HEK293 (cell line): ENCODE measurements around the gene CILP.

ENCODE experiments used
- CTCF ChIA-PET: fragments of 350-600 bp; formaldehyde crosslinking; extraction: SDS; loops from one replicate; lab custom pipeline; 2021; ENCODE audit warnings: antibody characterized with exemption; lab: Yijun Ruan, JAX
- POLR2A ChIA-PET: fragments of 300-600 bp; formaldehyde crosslinking; extraction: SDS; loops from one replicate; lab custom pipeline; 2020; ENCODE audit warnings: antibody characterized with exemption, inconsistent platforms; lab: Yijun Ruan, JAX
- H3K27ac ChIP-seq: fragments of 200-500 bp; sonication (Bioruptor generic); 2 replicates; pipeline ENCODE4 v1.5.1; 2014; ENCODE audit warnings: low read depth, low read length, control low read depth, inconsistent platforms; ENCODE audit errors: extremely low read depth
- H3K36me3 ChIP-seq, 2 experiments: fragments of 200-500 bp in 1 of 2; sonication (Bioruptor generic) in 1 of 2; 1 replicate in 1 of 2; 2 replicates in 1 of 2; pipeline ENCODE4 v1.5.1; 2014 to 2017; ENCODE audit warnings: inconsistent platforms in 2 of 2, low read length in 2 of 2; ENCODE audit not compliant: control insufficient read depth in 2 of 2, insufficient read depth in 1 of 2
- H3K4me1 ChIP-seq: fragments of 200-500 bp; sonication (Bioruptor generic); 2 replicates; pipeline ENCODE4 v1.5.1; 2014; ENCODE audit warnings: mild to moderate bottlenecking, low read length, inconsistent platforms; ENCODE audit not compliant: control insufficient read depth, insufficient read depth
- H3K4me3 ChIP-seq: 2 replicates; pipeline ENCODE4 v1.5.1; 2011; ENCODE audit warnings: low read depth, mild to moderate bottlenecking, control low read depth, low read length, moderate library complexity
- H3K9me3 ChIP-seq: fragments of 200-500 bp; sonication (Bioruptor generic); 2 replicates; pipeline ENCODE4 v1.5.1; 2014; ENCODE audit warnings: low read depth, low read length, inconsistent platforms; ENCODE audit not compliant: control insufficient read depth, insufficient read depth
- ATF2 ChIP-seq: fragments of 450-650 bp; formaldehyde crosslinking; IDR thresholded peaks from 2 replicates; pipeline ENCODE4 v1.5.1; 2016; ENCODE audit warnings: missing biosample characterization, missing genetic modification characterization, low read depth
- KLF1 ChIP-seq: fragments of 450-650 bp; formaldehyde crosslinking; IDR thresholded peaks from 2 replicates; pipeline ENCODE4 v1.5.1; 2016; ENCODE audit warnings: missing biosample characterization, missing genetic modification characterization
- PRDM6 ChIP-seq: fragments of 450-650 bp; formaldehyde crosslinking; IDR thresholded peaks from 2 replicates; pipeline ENCODE4 v1.5.1; 2017; ENCODE audit warnings: missing biosample characterization, missing genetic modification characterization
- SP7 ChIP-seq: fragments of 450-650 bp; formaldehyde crosslinking; IDR thresholded peaks from 2 replicates; pipeline ENCODE4 v1.5.1; 2016; ENCODE audit warnings: missing biosample characterization, missing genetic modification characterization
- ZBTB17 ChIP-seq: fragments of 450-650 bp; formaldehyde crosslinking; IDR thresholded peaks from 2 replicates; pipeline ENCODE4 v1.5.1; 2016; ENCODE audit warnings: missing biosample characterization, missing genetic modification characterization
- ZEB2 ChIP-seq: fragments of 450-650 bp; formaldehyde crosslinking; IDR thresholded peaks from 2 replicates; pipeline ENCODE4 v1.5.1; 2016; ENCODE audit warnings: missing biosample characterization, missing genetic modification characterization
- ZFP69B ChIP-seq: fragments of 450-650 bp; formaldehyde crosslinking; IDR thresholded peaks from 2 replicates; pipeline ENCODE4 v1.5.1; 2016; ENCODE audit warnings: missing biosample characterization, missing genetic modification characterization
- ZNF174 ChIP-seq: fragments of 450-650 bp; formaldehyde crosslinking; IDR thresholded peaks from 2 replicates; pipeline ENCODE4 v1.5.0; 2017; ENCODE audit warnings: missing biosample characterization, mild to moderate bottlenecking, missing genetic modification characterization
- ZNF211 ChIP-seq: fragments of 450-650 bp; formaldehyde crosslinking; IDR thresholded peaks from 2 replicates; pipeline ENCODE4 v1.5.1; 2016; ENCODE audit warnings: low read depth, missing biosample characterization, missing genetic modification characterization
- ZNF214 ChIP-seq: fragments of 450-650 bp; formaldehyde crosslinking; IDR thresholded peaks from 2 replicates; pipeline ENCODE4 v1.5.1; 2017; ENCODE audit warnings: missing biosample characterization, mild to moderate bottlenecking, missing genetic modification characterization, borderline replicate concordance
- ZNF223 ChIP-seq: fragments of 450-650 bp; formaldehyde crosslinking; IDR thresholded peaks from 2 replicates; pipeline ENCODE4 v1.5.1; 2016; ENCODE audit warnings: missing biosample characterization, missing genetic modification characterization
- ZNF335 ChIP-seq: fragments of 450-650 bp; formaldehyde crosslinking; conservative IDR thresholded peaks from 2 replicates; pipeline ENCODE4 v1.5.1; 2016; ENCODE audit warnings: missing biosample characterization, missing genetic modification characterization
- ZNF354C ChIP-seq: fragments of 450-650 bp; formaldehyde crosslinking; IDR thresholded peaks from 2 replicates; pipeline ENCODE4 v1.5.1; 2016; ENCODE audit warnings: missing biosample characterization, missing genetic modification characterization, low read depth, borderline replicate concordance
- ZNF366 ChIP-seq: fragments of 450-650 bp; formaldehyde crosslinking; conservative IDR thresholded peaks from 2 replicates; pipeline ENCODE4 v1.5.1; 2016; ENCODE audit warnings: missing biosample characterization, missing genetic modification characterization
- ZNF549 ChIP-seq: fragments of 450-650 bp; IDR thresholded peaks from 2 replicates; pipeline ENCODE4 v1.5.1; 2018; ENCODE audit warnings: missing biosample characterization, missing genetic modification characterization, mild to moderate bottlenecking, inconsistent platforms, moderate library complexity
- ZNF585B ChIP-seq: fragments of 450-650 bp; formaldehyde crosslinking; IDR thresholded peaks from 2 replicates; pipeline ENCODE4 v1.5.1; 2016; ENCODE audit warnings: missing biosample characterization, missing genetic modification characterization
- ZNF600 ChIP-seq: fragments of 450-650 bp; formaldehyde crosslinking; IDR thresholded peaks from 2 replicates; pipeline ENCODE4 v1.5.1; 2016; ENCODE audit warnings: missing biosample characterization, missing genetic modification characterization
- ZNF621 ChIP-seq: fragments of 450-650 bp; formaldehyde crosslinking; IDR thresholded peaks from 2 replicates; pipeline ENCODE4 v1.5.1; 2017; ENCODE audit warnings: missing biosample characterization, missing genetic modification characterization
- ZNF639 ChIP-seq: fragments of 450-650 bp; formaldehyde crosslinking; IDR thresholded peaks from 2 replicates; pipeline ENCODE4 v1.5.1; 2016; ENCODE audit warnings: missing biosample characterization, missing genetic modification characterization
- ZNF658 ChIP-seq: fragments of 450-650 bp; formaldehyde crosslinking; IDR thresholded peaks from 2 replicates; pipeline ENCODE4; 2016; ENCODE audit warnings: missing biosample characterization, missing genetic modification characterization
- ZNF692 ChIP-seq: fragments of 450-650 bp; formaldehyde crosslinking; IDR thresholded peaks from 2 replicates; pipeline ENCODE4 v1.5.1; 2016; ENCODE audit warnings: missing biosample characterization, missing genetic modification characterization
- ZNF704 ChIP-seq: fragments of 450-650 bp; formaldehyde crosslinking; IDR thresholded peaks from 2 replicates; pipeline ENCODE4 v1.5.1; 2016; ENCODE audit warnings: missing biosample characterization, missing genetic modification characterization
- ZXDB ChIP-seq: fragments of 450-650 bp; formaldehyde crosslinking; IDR thresholded peaks from 2 replicates; pipeline ENCODE4 v1.5.1; 2016; ENCODE audit warnings: missing biosample characterization, missing genetic modification characterization
- TF ChIP-seq, protein P1 (sequence below): fragments of 450-650 bp; formaldehyde crosslinking; IDR thresholded peaks from 2 replicates; pipeline ENCODE4 v1.5.1; 2016; ENCODE audit warnings: missing biosample characterization, missing genetic modification characterization

Gene CILP

GRCh38 chr15:65245096-65245856, 34.0 kb upstream of the CILP start:
- Histone ChIP-seq H3K27ac (no peak overlapping the region), H3K9me3 (no peaks in the 10 kb centered on the region), H3K4me1 (no peaks in the 10 kb centered on the region), H3K4me3 (no peak overlapping the region), H3K36me3 (no peaks in the 10 kb centered on the region)
- TF ChIP-seq ZXDB (tag by site-specific recombination): no peak
- no peak for TF ChIP-seq ZNF354C (tag by site-specific recombination)
- peak; percentile 64 for TF ChIP-seq ZFP69B (tag by site-specific recombination)
- 0 out of 2 replicates have a peak, but pooled peaks have one; percentile 10 for TF ChIP-seq SP7 (tag by site-specific recombination)
- peak; percentile 85 for TF ChIP-seq ATF2 (tag by site-specific recombination)
- peak; percentile 37 for TF ChIP-seq ZNF335 (tag by site-specific recombination)
- TF ChIP-seq ZNF692 (tag by site-specific recombination): peak; percentile 72
- ChIA-PET CTCF (no interaction called here), POLR2A (no interaction called here)

DNA sequence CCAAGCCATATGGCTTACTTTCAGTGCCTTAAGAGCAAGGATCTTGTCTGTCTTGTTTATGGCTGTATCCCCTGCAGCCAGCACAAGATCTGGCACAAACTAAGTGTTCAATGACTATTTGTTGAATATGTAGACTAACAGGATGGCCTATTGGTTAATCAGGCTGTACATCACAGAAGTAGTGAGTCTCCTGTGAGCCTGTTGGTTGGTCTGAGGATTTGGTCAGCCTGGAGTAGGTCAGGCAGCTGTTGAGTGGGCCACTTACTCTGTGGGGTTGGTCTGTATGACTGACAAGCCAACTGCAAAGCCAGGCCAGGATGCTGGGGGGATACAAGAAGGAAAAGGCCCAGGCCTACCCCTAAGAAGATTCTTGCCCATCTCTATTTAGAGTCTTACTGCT, 33.4 kb upstream of the CILP start:
- H3K27ac ChIP-seq: no peak overlapping the region
- H3K4me1 ChIP-seq: no peaks in the 10 kb centered on the region
- no peak overlapping the region for H3K4me3 ChIP-seq
- no peaks in the 10 kb centered on the region for H3K36me3 ChIP-seq
- no peaks in the 10 kb centered on the region for H3K9me3 ChIP-seq
- CTCF ChIA-PET: no interaction called here
- POLR2A ChIA-PET: no interaction called here
- TF ChIP-seq ZNF585B (no peak), ZNF223 (tag by site-specific recombination) (no peak), ZBTB17 (tag by site-specific recombination) (no peak), PRDM6 (no peak), ZNF335 (tag by site-specific recombination) (no peak), ZNF621 (no peak), ZNF174 (tag by site-specific recombination) (no peak), ZNF639 (no peak), ZNF211 (no peak), ZNF214 (tag by site-specific recombination) (no peak), ZNF658 (tag by site-specific recombination) (no peak), ZNF549 (tag by site-specific recombination) (no peak), ZNF704 (tag by site-specific recombination) (no peak), ZNF366 (tag by site-specific recombination) (no peak), ZEB2 (no peak), KLF1 (tag by site-specific recombination) (no peak), ZNF600 (tag by site-specific recombination) (no peak)
- TF ChIP-seq, protein P1, sequence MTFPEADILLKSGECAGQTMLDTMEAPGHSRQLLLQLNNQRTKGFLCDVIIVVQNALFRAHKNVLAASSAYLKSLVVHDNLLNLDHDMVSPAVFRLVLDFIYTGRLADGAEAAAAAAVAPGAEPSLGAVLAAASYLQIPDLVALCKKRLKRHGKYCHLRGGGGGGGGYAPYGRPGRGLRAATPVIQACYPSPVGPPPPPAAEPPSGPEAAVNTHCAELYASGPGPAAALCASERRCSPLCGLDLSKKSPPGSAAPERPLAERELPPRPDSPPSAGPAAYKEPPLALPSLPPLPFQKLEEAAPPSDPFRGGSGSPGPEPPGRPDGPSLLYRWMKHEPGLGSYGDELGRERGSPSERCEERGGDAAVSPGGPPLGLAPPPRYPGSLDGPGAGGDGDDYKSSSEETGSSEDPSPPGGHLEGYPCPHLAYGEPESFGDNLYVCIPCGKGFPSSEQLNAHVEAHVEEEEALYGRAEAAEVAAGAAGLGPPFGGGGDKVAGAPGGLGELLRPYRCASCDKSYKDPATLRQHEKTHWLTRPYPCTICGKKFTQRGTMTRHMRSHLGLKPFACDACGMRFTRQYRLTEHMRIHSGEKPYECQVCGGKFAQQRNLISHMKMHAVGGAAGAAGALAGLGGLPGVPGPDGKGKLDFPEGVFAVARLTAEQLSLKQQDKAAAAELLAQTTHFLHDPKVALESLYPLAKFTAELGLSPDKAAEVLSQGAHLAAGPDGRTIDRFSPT (tag by site-specific recombination): no peak
